ENCODE measurements around the gene FAM171A1.
"Not testable (repeated sequence)": the region's sequence is repeated elsewhere in the genome, so short reads cannot be mapped to it uniquely, and the experiment has no call there.

Gene FAM171A1

DNA sequence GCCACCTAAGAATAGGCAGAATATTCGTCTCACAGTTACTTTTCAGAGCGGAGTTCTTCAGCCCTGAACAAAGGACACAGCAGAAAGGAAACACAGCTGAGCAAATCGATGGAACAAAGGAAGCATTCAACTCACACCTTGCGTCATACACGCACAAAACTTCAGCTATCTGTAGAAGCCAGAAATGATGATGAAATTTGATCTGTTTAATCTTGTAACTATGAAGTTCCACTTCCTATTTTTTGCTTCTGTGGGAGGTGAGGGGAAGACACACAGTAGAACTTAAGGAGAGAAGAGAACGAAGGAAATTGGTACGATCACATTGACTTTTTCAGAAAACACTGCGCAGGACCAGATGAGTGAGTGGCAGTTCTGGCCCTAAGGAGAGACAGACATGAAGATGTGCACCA is 26.2 kb downstream of the FAM171A1 start:
- DNase-seq (ENCODE audit: low read depth), result no peak

DNA sequence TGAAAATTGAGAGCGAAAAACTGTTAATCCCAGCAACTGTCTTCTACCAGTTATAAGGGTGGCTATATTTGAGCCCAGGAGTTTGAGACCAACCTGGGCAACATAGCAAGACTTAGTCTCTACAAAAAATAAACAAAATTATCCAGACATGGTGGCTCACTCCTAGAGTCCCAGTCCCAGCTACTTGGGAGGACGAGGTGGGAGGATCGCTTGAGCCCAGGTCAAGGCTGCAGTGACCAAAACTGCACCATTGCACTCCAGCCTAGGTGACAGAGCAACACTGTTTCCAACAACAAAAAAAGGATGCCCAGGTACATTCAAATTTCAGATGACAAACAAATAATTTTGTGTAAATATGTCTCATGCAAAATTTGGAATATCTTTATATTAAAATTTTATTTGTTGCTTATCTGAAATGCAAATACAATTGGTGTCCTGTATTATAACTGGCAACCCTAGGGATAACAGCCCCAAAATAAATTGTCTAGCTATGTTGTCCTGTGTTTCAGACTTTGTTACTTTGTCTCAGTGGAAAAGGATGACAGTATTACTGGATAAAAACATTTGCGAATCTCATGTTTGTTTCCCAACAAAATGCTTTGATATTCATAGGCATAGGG is 26.7 kb downstream of the FAM171A1 start:
- no peak for DNase-seq (ENCODE audit: low read depth)

DNA sequence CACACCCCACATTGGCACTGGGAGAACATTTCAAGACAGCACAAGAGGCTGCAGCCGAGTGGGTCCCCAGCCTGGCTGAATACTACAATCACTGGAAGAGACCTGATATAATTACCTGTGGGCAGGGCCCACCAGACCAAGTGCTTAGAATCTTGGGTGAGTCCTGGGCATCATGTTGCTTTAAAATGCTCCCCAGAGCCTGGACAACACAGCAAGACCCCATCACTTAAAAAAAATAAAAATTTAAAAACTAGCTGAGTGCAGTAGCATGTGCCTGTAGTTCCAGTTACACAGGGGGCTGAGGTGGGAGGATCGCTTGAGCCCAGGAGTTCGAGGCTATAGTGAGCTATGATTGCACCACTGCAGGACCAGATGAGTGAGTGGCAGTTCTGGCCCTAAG is 28.1 kb downstream of the FAM171A1 start:
- no peak for DNase-seq (ENCODE audit: low read depth)

DNA sequence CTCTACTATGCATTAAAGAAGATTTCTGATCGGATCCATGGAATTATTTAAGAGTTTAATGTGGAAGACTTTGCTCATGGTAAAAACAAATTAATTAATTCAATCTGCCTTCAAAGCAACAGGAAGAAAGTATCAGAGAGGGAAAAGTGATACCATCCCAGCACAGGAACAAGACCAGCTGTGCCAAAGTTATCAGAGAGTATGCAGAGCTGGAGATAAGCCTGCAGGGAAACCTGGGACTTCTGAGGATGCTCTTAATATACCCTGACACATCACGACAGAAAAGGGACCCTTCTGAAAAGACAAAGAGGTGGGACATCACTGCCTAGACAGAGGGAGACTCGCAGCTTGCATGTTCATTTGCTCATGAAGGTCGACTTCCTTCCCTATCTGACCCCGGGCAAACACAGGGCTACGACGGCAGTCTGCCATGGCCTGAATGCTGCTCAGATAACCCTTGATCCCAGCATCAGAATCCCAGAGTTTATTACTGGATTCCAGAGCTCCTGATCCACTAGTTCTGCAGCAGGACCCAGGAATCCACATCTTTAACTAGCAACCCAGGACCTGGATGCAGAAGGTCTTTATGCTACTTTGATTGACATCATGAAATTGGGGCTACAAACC is 29.5 kb downstream of the FAM171A1 start:
- DNase-seq (ENCODE audit: low read depth), result no peak

DNA sequence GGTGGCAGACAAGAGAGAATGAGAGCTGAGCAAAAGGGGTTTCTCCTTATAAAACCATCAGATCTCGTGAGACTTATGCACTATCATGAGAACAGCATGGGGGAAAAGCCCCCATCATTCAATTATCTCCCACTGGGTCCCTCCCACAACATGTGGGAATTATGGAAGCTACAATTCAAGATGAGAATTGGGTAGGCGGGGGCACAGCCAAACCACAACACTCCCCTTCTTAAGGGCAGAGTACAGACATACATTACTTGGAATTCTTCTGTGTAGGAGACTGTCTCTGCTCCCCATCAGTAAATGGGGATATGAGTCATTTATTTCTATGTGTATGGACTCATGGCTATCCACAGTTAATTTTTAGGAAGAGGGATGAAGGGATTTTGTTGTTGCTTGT is 31.2 kb downstream of the FAM171A1 start:
- no peak for DNase-seq (ENCODE audit: low read depth)

DNA sequence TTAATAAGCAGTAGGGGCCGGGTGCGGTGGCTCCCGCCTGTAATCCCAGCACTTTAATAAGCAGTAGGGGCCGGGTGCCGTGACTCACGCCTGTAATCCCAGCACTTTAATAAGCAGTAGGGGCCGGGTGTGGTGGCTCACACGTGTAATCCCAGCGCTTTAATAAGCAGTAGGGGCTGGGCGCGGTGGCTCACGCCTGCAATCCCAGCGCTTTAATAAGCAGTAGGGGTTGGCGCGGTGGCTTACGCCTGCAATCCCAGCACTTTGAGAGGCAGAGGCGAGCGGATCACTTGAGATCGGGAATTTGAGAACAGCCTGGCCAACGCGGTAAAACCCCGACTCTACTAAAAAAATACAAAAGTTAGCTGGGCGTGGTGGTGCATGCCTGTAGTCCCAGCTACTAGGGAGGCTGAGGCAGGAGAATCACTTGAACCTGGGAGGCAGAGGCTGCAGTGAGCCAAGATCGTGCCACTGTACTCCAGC is 33.6 kb downstream of the FAM171A1 start:
- not testable (repeated sequence) for DNase-seq (ENCODE audit: low read depth)

DNA sequence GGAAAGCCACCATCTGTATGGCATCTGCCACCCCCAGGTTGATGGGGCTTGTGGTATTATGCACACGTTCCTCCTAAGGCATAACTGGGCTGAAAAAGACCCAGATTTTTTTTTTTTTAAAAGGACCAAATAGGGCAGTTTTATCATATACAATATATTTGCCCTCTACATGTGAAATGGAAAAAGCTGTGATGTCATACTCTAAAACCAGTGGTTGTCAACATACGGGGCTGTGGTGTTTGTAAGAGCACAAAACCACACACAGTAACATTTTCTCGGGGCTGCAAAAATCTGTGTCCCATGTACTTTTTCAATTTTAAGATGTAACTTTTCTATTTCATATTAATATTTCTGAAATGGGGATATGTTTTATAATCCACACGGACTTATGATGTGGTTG is 34.9 kb downstream of the FAM171A1 start:
- DNase-seq (ENCODE audit: low read depth), result no peak

DNA sequence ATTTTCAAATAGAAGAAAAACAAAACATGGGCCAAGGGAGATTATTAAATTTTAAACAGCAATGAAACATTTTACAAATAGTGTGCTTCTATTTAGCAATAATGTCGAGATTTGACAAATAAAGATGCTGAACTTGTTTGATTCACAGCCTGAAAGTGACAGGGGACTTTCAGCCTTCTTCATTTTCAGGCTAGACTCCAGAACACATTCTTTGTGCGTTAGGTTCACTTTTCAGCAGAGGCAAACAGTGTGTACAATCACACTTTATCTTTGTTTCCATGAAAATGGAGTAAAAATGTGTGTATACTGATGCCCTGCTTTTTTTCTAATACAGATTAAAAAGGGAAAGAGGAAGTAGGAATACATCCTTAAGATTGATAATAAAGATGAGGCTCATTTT is 35.6 kb downstream of the FAM171A1 start:
- no peak for DNase-seq (ENCODE audit: low read depth)

DNA sequence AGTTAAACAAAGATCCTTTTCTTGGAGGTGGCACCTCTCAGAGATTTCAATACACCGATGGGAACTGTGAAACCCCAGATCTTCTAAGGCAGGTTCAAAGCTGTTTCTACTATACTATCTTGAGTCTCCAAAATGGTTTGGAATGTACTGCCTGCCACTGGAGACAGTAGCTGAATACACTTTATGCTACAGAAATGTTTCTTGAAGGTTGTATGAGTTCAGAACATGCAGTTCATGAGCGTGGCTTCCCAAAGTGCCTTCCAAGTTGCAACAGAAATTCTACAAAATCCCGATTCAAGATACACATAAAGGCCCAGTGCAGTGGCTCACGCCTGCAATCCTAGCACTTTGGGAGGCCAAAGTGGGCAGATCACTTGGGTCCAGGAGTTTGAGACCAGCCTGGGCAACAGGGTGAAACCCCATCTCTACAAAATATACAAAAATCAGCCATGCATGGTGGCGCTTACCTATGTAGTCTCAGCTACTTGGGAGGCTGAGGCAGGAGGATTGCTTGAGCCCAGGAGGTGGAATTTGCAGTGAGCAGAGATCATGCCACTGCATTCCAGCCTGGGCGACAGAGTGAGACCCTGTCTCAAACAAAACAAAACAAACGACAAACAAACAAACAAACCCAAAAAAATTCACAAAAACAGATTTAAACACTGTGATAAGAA is 36.3 kb downstream of the FAM171A1 start:
- DNase-seq (ENCODE audit: low read depth), result no peak

DNA sequence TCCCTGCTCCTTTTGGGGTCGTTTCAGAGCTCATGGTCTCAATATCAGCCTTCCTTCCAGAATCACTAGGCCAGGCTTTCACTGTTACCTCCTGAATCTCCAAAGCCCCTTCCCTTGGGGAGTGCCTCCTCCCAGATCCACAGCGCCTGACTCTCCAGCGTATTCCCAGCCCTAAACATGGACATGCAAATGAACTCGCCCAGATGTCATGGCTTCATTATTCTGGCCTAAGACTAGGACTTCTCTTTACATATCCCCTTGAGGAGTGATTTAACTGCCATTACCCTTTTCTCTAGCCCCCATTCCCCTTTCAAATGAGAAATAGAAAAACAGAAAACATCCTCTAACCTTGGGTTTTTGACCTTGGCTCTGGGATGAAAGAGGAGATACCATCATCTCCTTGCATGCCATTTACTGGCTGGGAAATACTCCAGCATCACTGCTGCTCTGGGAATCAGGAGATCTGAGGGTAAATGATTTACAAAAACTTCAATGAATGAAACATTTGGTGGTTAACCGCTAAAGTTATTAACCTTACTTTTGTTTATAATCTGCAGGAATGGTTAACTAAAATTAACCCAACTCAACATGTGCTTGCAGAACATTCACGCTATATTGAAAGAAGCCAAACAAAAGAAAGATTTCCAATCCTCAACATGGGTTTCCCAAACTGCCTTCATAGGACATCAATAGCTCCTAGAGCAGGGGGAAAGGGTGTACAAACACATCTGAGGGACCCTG is 37.0 kb downstream of the FAM171A1 start:
- DNase-seq (ENCODE audit: low read depth), result no peak

DNA sequence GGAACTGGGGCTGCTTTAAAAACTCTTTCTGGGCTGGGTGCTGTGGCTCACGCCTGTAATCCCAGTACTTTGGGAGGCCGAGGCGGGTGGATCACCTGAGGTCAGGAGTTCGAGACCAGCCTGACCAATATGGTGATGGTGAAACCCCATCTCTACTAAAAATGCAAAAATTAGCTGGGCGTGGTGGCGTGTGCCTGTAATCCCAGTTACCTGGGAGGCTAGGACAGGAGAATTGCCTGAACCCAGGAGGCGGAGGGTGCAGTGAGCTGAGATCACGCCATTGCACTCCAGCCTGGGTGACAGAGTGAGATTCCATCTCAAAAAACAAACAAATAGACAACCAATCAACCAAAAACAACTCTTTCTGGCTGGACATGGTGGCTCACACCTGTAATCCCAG is 37.9 kb downstream of the FAM171A1 start:
- not testable (repeated sequence) for DNase-seq (ENCODE audit: low read depth)

DNA sequence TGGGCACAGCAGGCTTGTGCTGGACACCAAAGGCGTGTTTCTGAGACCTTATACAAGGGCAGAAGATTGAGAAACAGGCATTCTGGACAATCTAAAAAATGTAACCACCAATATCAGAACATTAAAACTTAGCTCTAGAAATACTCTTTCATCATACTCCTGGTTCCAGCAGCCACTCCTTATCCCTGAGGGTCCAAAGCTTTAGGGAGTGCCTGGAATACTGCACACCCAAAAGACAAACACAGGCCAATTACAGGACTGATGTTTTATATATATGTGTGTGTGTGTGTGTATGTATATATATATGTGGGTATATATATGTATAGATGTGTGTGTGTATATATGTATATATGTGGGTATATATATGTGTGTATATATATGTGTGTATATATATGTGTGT is 39.6 kb downstream of the FAM171A1 start:
- no peak for DNase-seq (ENCODE audit: low read depth)

DNA sequence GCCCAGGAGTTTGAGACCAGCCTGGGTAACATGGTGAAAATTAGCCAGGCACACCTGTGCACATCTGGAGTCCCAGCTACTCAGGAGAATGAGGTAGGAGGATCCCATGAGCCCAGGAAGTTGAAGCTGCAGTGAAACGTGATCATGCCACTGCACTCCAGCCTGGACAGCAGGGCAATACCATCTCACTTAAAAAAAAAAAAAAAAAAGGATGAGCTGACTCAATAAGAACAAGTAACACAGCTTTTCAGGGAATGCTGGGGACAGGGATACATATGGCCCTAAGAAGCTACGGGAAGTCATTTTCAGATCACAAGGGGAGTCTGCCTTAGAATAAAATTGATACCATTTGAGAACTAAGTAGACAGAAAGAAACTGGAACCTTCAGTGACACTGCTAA is 41.7 kb downstream of the FAM171A1 start:
- DNase-seq (ENCODE audit: low read depth), result no peak

DNA sequence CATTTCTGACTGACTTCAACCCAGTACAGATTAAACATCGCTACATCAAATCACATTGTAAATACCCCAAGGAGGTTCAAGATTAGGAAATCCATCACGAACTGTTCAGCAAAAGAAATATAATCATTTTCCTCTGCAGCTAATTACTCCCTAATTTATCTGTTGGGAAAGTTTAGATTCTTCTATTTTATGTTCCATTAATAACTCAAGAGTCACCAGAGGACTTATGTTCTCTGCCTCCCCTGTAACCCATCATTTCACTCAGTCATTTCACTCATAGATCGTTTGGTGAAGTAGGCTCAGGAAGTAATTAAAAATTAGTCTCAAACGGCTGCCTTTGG is 45.2 kb downstream of the FAM171A1 start:
- DNase-seq (ENCODE audit: low read depth), result no peak

DNA sequence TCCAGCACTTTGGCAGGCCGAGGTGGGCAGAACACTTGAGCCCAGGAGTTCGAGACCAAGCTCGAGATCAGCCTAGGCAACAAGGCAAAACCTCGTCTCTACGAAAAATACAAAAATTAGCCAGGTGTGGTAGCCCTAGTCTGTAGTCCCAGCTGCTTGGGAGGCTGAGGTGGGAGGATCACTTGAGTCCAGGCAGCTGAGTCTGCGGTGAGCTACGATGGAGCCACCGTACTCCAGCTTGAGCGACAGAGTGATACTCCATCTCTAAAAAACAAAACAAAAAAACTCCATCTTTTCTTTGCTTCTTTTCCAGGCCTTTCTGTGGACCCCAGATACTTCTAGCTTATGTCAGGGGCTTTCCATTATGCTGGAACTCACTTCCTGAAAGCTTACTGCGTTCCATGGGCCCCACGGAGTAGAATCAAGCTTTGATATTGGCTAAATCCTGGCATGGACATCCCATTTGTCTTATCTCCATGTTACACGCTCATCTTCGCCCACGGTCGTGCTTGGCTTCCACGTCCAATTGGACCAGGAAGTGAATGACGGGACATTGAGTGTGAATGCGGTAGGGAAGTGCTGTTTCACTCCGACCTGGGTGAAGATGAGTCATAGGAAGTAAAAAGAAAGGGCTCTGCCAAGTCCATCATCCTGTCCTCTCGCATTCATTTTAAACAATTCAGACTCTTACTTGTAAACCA is 45.7 kb downstream of the FAM171A1 start:
- no peak for DNase-seq (ENCODE audit: low read depth)

DNA sequence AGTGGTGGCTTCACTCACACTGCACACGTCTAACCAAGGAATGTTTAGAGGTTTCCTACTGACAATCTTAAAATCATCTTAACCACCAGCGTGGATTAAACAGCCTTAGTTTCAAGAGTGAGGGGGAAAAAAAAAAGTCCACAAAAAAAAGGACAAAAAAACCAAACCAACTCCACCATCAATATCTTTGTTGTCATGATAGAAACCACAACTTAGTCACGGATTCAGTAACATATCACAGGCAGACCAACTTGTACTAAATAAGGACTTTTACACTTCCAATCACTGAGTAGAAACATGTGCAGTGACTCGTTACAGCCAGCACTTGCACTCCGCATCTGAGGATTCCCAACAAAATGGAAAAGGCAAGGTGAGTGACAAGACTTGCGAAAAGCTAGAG is 46.5 kb downstream of the FAM171A1 start:
- no peak for DNase-seq (ENCODE audit: low read depth)

DNA sequence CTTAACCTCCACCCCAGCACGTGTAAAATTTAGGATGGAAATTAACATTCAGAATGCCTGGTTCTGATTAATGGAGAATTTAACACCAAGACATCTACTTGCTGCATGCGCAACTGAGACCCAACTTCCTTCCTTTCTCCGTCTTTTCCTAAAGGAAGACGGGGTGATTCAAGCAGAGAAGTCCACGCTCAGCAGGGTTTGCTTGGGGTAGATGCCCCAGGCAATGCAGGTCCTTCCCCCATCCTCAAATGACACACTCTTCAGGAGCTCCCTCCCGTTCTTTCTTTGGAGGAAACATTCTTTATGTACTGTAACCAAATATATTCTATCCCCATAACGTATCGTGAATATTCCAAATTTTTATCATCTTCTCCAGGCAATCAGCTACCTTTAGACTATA is 47.0 kb downstream of the FAM171A1 start:
- DNase-seq (ENCODE audit: low read depth), result no peak

DNA sequence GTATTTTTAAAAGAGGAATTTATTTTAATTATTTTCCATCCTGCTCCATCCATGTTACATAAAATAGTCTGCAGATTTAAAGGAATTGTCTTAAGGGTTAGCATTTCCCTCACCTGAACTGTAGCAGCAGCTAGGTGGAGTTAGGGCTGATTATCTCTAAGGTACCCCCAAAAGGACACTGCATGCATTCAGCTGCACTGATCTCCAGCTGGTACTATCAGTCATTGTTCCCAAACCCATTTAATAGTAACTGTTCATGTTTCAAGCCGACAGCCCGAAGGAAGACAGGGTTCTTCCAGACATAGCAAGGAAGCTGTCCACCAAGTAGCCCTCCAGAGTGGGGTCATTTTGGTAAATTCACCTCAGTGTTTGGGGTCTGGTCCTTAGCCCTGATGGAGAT is 48.7 kb downstream of the FAM171A1 start:
- no peak for DNase-seq (ENCODE audit: low read depth)

DNA sequence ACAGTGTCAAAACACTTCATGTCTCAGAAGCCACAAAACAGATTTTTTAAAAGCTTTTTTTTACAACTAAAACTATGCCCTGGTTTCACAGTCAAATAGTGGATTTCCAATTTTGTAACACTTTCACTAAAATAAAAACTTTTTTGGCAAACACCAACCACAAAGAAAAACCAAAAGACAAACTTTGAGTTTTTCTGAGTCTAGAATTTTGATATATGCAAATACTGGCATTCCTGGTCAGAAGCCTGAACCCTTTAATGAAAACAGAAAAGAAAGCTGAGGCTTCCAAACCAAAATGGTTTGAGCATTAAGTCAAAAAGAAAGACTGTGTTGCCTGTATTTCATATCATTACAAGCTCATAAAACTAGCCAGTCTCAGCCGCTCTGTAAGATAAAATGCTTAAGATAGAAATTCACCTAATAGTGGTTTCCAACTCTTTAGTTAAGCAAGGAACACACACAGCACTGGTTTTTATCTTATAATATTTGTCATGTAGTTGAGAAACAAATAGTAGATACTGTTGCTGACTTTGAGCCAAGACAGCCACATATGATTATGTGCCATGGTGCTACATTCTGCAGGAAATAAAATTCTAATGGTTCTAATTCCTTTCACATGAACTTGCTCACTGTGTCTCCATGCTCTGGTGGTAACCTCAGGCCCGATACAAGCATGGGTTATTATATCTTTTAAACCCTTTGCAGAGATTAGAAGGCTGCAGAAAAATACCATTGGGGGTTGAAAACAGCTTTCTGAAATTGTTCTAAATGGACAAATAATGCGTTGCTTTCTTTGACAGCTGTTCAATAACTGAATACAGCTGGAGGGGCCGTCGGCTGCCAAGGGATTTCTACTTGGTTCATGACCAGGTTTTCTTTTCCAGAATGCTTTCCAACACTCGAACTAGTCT is 49.4 kb downstream of the FAM171A1 start:
- no peak for DNase-seq (ENCODE audit: low read depth)

DNA sequence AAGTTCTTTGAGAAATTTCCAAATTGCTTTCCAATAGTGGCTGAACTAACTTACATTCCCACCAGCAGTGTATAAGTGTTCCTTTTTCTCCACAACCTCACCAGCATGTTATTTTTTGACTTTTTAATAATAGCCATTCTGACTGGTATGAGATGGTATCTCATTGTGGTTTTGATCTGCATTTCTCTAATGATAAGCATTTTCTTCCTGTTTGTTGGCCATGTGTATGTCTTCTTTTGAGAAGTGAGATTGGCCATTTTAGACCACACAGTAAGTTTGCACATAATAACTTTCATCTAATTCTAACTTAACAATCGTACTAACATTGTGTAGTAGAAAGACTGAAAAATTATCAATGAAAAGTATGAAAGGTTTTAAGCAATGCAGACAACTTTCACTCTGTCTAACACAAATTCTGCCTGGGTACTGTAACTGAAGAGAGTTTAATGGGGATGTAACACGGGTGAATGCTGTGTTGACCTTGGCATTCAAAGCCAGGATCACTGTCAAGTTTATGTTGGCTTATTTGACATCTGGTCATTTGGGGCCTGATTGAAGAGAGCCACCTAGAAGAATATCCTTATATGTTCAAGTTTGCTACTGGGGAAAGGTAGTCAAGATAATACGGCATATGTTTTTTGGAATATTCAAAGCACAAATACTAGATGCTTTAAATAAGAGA is 50.4 kb downstream of the FAM171A1 start:
- no peak for DNase-seq (ENCODE audit: low read depth)

DNA sequence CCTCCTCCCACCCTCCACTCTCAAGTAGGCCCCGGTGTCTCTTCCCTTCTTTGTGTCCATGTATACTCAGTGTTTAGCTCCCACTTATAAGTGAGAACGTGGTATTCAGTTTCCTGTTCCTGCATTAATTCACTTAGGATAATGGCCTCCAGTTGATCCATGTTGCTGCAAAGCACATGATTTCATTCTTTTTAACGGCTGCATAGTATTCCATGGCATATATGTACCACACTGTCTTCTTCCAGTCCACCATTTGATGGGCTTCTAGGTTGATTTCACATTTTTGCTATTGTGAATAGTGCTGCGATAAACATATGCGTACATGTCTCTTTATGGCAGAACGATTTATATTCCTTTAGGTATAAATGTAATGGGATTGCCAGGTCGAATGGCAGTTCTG is 51.0 kb downstream of the FAM171A1 start:
- no peak for DNase-seq (ENCODE audit: low read depth)
